Measurements from ENCODE around the gene NIPBL.
"Not testable (repeated sequence)": the region's sequence is repeated elsewhere in the genome, so short reads cannot be mapped to it uniquely, and the experiment has no call there.

Gene NIPBL

DNA sequence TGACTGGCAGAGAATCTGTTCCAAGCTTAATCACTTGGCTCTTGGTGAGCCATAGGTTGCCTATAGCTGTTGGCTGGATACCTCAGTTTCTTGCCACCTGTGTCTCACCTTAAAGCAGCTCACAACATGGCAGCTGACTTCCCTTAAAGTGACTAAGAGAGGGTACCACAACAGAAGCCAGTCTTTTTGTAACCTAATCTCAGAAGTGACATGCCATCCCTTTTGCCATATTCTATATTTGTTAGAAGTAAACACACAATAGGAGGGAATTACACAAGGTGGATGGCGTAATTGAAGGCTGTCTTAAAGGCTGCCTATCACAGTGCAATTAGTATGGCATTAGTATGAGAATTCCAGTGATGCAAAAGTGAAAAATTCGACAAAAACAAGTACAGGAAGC is 28.1 kb downstream of the NIPBL start:
- H3K36me3 ChIP-seq, result no peaks in the 10 kb centered on the region
- no peaks in the 10 kb centered on the region for H3K4me1 ChIP-seq
- no peaks in the 10 kb centered on the region for H3K9me3 ChIP-seq
- DNase-seq, result no peak
- H3K27me3 ChIP-seq, result no peaks in the 10 kb centered on the region
- TF ChIP-seq, protein P1, sequence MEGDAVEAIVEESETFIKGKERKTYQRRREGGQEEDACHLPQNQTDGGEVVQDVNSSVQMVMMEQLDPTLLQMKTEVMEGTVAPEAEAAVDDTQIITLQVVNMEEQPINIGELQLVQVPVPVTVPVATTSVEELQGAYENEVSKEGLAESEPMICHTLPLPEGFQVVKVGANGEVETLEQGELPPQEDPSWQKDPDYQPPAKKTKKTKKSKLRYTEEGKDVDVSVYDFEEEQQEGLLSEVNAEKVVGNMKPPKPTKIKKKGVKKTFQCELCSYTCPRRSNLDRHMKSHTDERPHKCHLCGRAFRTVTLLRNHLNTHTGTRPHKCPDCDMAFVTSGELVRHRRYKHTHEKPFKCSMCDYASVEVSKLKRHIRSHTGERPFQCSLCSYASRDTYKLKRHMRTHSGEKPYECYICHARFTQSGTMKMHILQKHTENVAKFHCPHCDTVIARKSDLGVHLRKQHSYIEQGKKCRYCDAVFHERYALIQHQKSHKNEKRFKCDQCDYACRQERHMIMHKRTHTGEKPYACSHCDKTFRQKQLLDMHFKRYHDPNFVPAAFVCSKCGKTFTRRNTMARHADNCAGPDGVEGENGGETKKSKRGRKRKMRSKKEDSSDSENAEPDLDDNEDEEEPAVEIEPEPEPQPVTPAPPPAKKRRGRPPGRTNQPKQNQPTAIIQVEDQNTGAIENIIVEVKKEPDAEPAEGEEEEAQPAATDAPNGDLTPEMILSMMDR (IDR thresholded peaks at IDR 0.05; ENCODE audit: low read depth, low read length), result no peak
- no peak overlapping the region for H3K4me3 ChIP-seq (ENCODE audit: low read depth, low read length)

GRCh38 chr5:36908544-36909260 is 32.1 kb downstream of the NIPBL start:
- Histone ChIP-seq H3K36me3 (no peaks in the 10 kb centered on the region), H3K9me3 (no peaks in the 10 kb centered on the region), H3K4me1 (no peaks in the 10 kb centered on the region), H3K4me3 (ENCODE audit: low read depth, low read length) (no peak overlapping the region), H3K27me3 (no peaks in the 10 kb centered on the region)
- DNase-seq, result no peak
- TF ChIP-seq, protein P1 (IDR thresholded peaks at IDR 0.05; ENCODE audit: low read depth, low read length), result no peak

DNA sequence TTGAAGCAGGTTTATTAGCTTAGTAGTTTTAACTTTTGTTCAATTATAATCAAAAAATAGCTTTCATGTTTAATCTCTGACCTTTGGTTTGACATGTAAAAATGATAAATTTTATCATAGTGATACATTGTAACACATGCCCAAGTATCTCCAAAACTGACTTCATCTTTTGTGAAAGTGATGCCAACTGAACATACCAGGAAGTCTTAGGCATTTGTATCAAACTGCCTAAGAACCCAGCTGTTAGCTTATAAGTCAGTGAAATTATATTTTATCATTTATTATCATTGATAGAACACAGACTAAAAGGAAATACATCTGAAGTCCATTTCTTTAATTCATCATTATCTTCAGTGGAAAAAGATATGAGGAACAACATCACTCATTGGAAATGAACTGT is 39.1 kb downstream of the NIPBL start:
- no peaks in the 10 kb centered on the region for H3K9me3 ChIP-seq
- no peaks in the 10 kb centered on the region for H3K36me3 ChIP-seq
- DNase-seq, result no peak
- H3K4me3 ChIP-seq (ENCODE audit: low read depth, low read length), result no peak overlapping the region
- TF ChIP-seq, protein P1 (IDR thresholded peaks at IDR 0.05; ENCODE audit: low read depth, low read length), result no peak
- H3K4me1 ChIP-seq, result no peaks in the 10 kb centered on the region
- no peaks in the 10 kb centered on the region for H3K27me3 ChIP-seq

DNA sequence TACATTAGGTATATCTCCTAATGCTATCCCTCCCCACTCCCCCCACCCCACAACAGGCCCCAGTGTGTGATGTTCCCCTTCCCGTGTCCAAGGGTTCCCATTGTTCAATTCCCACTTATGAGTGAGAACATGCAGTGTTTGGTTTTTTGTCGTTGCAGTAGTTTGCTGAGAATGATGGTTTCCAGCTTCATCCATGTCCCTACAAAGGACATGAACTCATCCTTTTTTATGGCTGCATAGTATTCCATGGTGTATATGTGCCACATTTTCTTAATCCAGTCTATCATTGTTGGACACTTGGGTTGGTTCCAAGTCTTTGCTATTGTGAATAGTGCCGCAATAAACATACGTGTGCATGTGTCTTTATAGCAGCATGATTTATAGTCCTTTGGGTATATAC is 40.0 kb downstream of the NIPBL start:
- H3K9me3 ChIP-seq; DNase-seq; H3K4me3 ChIP-seq (ENCODE audit: low read depth, low read length); H3K27me3 ChIP-seq; H3K36me3 ChIP-seq; H3K4me1 ChIP-seq: not testable (repeated sequence)

- H3K36me3 ChIP-seq; H3K4me1 ChIP-seq; H3K27me3 ChIP-seq; H3K4me3 ChIP-seq (ENCODE audit: low read depth, low read length); DNase-seq; H3K9me3 ChIP-seq: not testable (repeated sequence)
Measured at GRCh38 chr5:36917358-36917757, 40.8 kb downstream of the NIPBL start.

DNA sequence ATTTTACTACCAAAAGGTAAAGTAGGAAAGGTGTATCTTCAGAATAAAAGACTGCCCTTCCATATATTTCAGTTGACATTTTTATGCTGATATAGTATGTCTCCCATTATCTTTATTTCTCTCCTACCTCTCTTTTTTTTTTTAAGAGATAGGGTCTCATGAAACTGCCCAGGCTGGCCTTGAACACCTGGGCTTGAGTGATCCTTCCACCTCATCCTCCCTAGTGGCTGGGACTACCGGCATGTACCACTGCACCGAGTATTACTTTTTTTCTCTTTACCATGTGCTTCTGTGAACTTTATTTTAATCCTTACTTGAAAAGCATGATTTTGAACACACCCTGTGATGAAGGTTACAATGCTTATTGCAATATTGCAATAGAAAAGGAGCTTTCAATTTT is 42.7 kb downstream of the NIPBL start:
- Histone ChIP-seq H3K27me3 (no peaks in the 10 kb centered on the region), H3K36me3 (no peaks in the 10 kb centered on the region), H3K4me3 (ENCODE audit: low read depth, low read length) (no peak overlapping the region), H3K9me3 (no peaks in the 10 kb centered on the region), H3K4me1 (no peaks in the 10 kb centered on the region)
- DNase-seq, result no peak
- TF ChIP-seq, protein P1 (IDR thresholded peaks at IDR 0.05; ENCODE audit: low read depth, low read length), result no peak

DNA sequence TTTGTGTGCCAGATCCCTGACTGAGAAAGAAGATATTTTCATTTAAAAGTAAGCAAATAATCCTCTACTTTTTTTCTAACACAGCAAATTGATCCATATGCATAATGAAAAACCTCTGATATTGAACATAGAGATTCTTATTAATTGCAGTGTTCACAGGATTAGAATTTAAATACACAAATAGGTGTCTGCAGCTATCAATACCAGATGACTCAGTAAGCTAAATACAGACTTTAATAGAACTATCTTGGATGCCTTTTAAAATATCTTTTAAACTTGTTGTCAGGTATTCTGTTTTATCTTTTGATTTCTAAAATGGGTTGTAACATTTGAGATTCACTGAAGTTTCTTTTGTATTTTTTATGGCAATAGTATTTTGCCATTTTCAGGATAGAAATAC is 43.1 kb downstream of the NIPBL start:
- Histone ChIP-seq H3K4me1 (no peaks in the 10 kb centered on the region), H3K9me3 (no peaks in the 10 kb centered on the region), H3K27me3 (no peaks in the 10 kb centered on the region), H3K4me3 (ENCODE audit: low read depth, low read length) (no peak overlapping the region), H3K36me3 (no peaks in the 10 kb centered on the region)
- TF ChIP-seq, protein P1 (IDR thresholded peaks at IDR 0.05; ENCODE audit: low read depth, low read length), result no peak
- no peak for DNase-seq

Measured in BE2C (cell line).